NCI-H446 (cell line): ENCODE measurements around the gene WASF2.
A peak's percentile ranks its signal among the peaks of the same experiment; 100 is the strongest.
"Not testable (repeated sequence)": the region's sequence is repeated elsewhere in the genome, so short reads cannot be mapped to it uniquely, and the experiment has no call there.

Experiments used
- DNase-seq, 2 experiments: peaks; one replicate each; lab custom pipeline; 2025; lab: John Stamatoyannopoulos, UW

Gene WASF2

GRCh38 chr1:27521861-27522431, 32.0 kb upstream of the WASF2 start:
- peak; percentile 65 to 68 for DNase-seq

GRCh38 chr1:27521336-27521831, 31.4 kb upstream of the WASF2 start:
- peak; percentile 78 to 94 for DNase-seq

- peak; percentile 45 to 48 for DNase-seq
These were observed 30.7 kb upstream of the WASF2 start for GRCh38 chr1:27520651-27521050.

- peak; percentile 26 to 47 for DNase-seq
These were observed 29.6 kb upstream of the WASF2 start for GRCh38 chr1:27519331-27520258.

GRCh38 chr1:27518808-27519207, 28.8 kb upstream of the WASF2 start:
- DNase-seq = no peak

GRCh38 chr1:27517907-27518718, 28.1 kb upstream of the WASF2 start:
- DNase-seq = no peak

- DNase-seq = no peak
These were observed 27.3 kb upstream of the WASF2 start for GRCh38 chr1:27517301-27517700.

- DNase-seq = no peak
These were observed 25.7 kb upstream of the WASF2 start for GRCh38 chr1:27515626-27516025.

GRCh38 chr1:27513958-27514357, 24.0 kb upstream of the WASF2 start:
- no peak for DNase-seq

GRCh38 chr1:27513528-27513927, 23.6 kb upstream of the WASF2 start:
- no peak for DNase-seq

- DNase-seq = no peak
These were observed 19.4 kb upstream of the WASF2 start for GRCh38 chr1:27509127-27510080.

GRCh38 chr1:27507960-27508665, 18.1 kb upstream of the WASF2 start:
- DNase-seq = no peak

- no peak for DNase-seq
These were observed 16.7 kb upstream of the WASF2 start for GRCh38 chr1:27506703-27507102.

GRCh38 chr1:27505420-27505680, 15.4 kb upstream of the WASF2 start:
- DNase-seq = no peak

- DNase-seq = no peak
These were observed 14.8 kb upstream of the WASF2 start for GRCh38 chr1:27504588-27505419.

- peak in 1 of 2 experiments; percentile 47 for DNase-seq
These were observed 14.0 kb upstream of the WASF2 start for GRCh38 chr1:27503844-27504587.

GRCh38 chr1:27503033-27503432, 13.1 kb upstream of the WASF2 start:
- no peak for DNase-seq

GRCh38 chr1:27501159-27501558, 11.2 kb upstream of the WASF2 start:
- not testable (repeated sequence) for DNase-seq

GRCh38 chr1:27499142-27499541, 9.2 kb upstream of the WASF2 start:
- no peak for DNase-seq
